Endothelial cell of umbilical vein (primary cell): Measurements from ENCODE around the gene NFATC2. TPM values are rescaled to one million over a fixed set of nuclear protein-coding genes. Genes with fewer than 3 reads are reported as not detected.

Experiments
- BruUV-seq: library from RNA; stranded (reverse); fragments of 400-500 nt; replicated peaks from 2 replicates; lab custom pipeline; 2021; lab: Mats Ljungman, UMichigan
- CTCF ChIA-PET: fragments of 300-600, 350-600 bp; sonication (Branson Sonifier 250); formaldehyde crosslinking; loops from one replicate; lab custom pipeline; 2021; ENCODE audit warnings: antibody characterized with exemption, inconsistent platforms; lab: Charles Lee
- POLR2A ChIA-PET: fragments of 300-600, 350-600 bp; sonication (Branson Sonifier 250); formaldehyde crosslinking; loops from one replicate; lab custom pipeline; 2021; ENCODE audit warnings: antibody characterized with exemption, inconsistent platforms; lab: Charles Lee
- DNase-seq: peaks from one replicate; pipeline ENCODE4 v3.0.0-alpha.2; 2011; ENCODE audit warnings: low read depth, low spot score
- FAIRE-seq: peaks from 2 replicates; lab custom pipeline; 2011; peaks lifted over from hg19 to GRCh38; lab: Jason Lieb, UNC
- H2AFZ ChIP-seq: 2 replicates; pipeline ENCODE4 v1.6.0; 2012; ENCODE audit warnings: low read depth, low read length, control low read depth, inconsistent platforms
- H3K27ac ChIP-seq: 2 replicates; pipeline ENCODE4 v1.5.1; 2011; ENCODE audit warnings: low read depth, mild to moderate bottlenecking, control low read depth, low read length, moderate library complexity; ENCODE audit not compliant: insufficient read depth
- H3K27me3 ChIP-seq, 2 experiments: 2 replicates each; pipeline versions ENCODE4 v1.6.0 to v1.6.1; 2011; ENCODE audit warnings: low read length in 2 of 2, mixed read lengths in 1 of 2; ENCODE audit not compliant: control insufficient read depth in 2 of 2, insufficient read depth in 2 of 2
- H3K36me3 ChIP-seq, 2 experiments: 2 replicates in 1 of 2; 3 replicates in 1 of 2; pipeline ENCODE4 v1.5.1; 2011; ENCODE audit warnings: low read length in 2 of 2, mild to moderate bottlenecking in 1 of 2, moderate library complexity in 1 of 2; ENCODE audit not compliant: control insufficient read depth in 2 of 2, insufficient read depth in 2 of 2; ENCODE audit errors: extremely low read depth in 1 of 2
- H3K4me1 ChIP-seq: 3 replicates; pipeline ENCODE4 v1.5.1; 2011; ENCODE audit warnings: mild to moderate bottlenecking, low read length; ENCODE audit not compliant: control insufficient read depth, insufficient read depth; ENCODE audit errors: extremely low read depth
- H3K4me2 ChIP-seq: 2 replicates; pipeline ENCODE4 v1.6.1; 2011; ENCODE audit warnings: low read length, control low read depth, mixed read lengths; ENCODE audit not compliant: insufficient read depth
- H3K4me3 ChIP-seq, 3 experiments: fragments of 200-600 bp in 1 of 3; sonication (generic), shearing (Covaris generic) in 1 of 3; replicated peaks in 1 of 3; 2 replicates each; pipeline ENCODE4 v1.5.1; 2011 to 2016; ENCODE audit warnings: control low read depth in 3 of 3, low read length in 3 of 3, mild to moderate bottlenecking in 2 of 3, inconsistent platforms in 1 of 3, low read depth in 1 of 3, moderate library complexity in 1 of 3; ENCODE audit not compliant: insufficient read depth in 1 of 3
- H3K79me2 ChIP-seq: 2 replicates; pipeline ENCODE4 v1.6.0; 2012; ENCODE audit warnings: low read length, inconsistent platforms; ENCODE audit not compliant: control insufficient read depth, insufficient read depth
- H3K9ac ChIP-seq: replicated peaks from 2 replicates; pipeline ENCODE3; 2011; ENCODE audit warnings: low read length, control low read depth; ENCODE audit not compliant: insufficient read depth; ENCODE audit errors: extremely low read depth
- H3K9me1 ChIP-seq: replicated peaks from 3 replicates; pipeline ENCODE4 v1.6.0; 2011; ENCODE audit warnings: mild to moderate bottlenecking, low read length; ENCODE audit not compliant: control insufficient read depth, insufficient read depth; ENCODE audit errors: extremely low read depth
- H3K9me3 ChIP-seq: replicated peaks from 2 replicates; pipeline ENCODE4 v1.5.1; 2012; ENCODE audit warnings: low read length, inconsistent platforms; ENCODE audit not compliant: control insufficient read depth, insufficient read depth
- H4K20me1 ChIP-seq: replicated peaks from 2 replicates; pipeline ENCODE3; 2011; ENCODE audit warnings: mild to moderate bottlenecking, low read length; ENCODE audit not compliant: control insufficient read depth, insufficient read depth; ENCODE audit errors: extremely low read depth
- GATA2 ChIP-seq: IDR thresholded peaks from 2 replicates; pipeline ENCODE4 v1.7.0; 2011; ENCODE audit warnings: low read depth, mild to moderate bottlenecking, moderate library complexity, mixed read lengths, low read length; ENCODE audit not compliant: insufficient read length, insufficient read depth
- MYC ChIP-seq: IDR thresholded peaks from one replicate; pipeline ENCODE4 v1.6.1; 2011; ENCODE audit warnings: mild to moderate bottlenecking, low read depth, low read length
- POLR2A ChIP-seq: IDR thresholded peaks from 2 replicates; pipeline ENCODE4 v1.6.1; 2012; ENCODE audit warnings: low read depth, mild to moderate bottlenecking, control low read depth, low read length
- POLR2AphosphoS5 ChIP-seq: IDR thresholded peaks from 2 replicates; pipeline ENCODE4 v1.6.1; 2012; ENCODE audit warnings: low read depth, mild to moderate bottlenecking, control low read depth, low read length, moderate library complexity; ENCODE audit not compliant: insufficient read depth
- dilution Hi-C: fragments of 300-500 bp; cut with MboI; formaldehyde crosslinking; loops from one replicate; pipeline ENCODE4 v1.15.0; 2019; ENCODE audit warnings: low sequenced_read_pairs; ENCODE audit not compliant: extremely low pct_ligation_motif_present
- intact Hi-C: fragments of 100-400 bp; cut with micrococcal nuclease; formaldehyde crosslinking; loops from one replicate; pipeline ENCODE4 v1.10.0; 2022
- polyA plus RNA-seq, 4 experiments: library from polyadenylated mRNA; depleted of rRNA in 3 of 4; stranded (reverse) in 3 of 4; unstranded in 1 of 4; fragments of >200 nt; gene quantifications; 2 replicates each; pipeline versions ENCODE4 v1.2.1 to v1.2.3, GENCODE V29; 2011 to 2012; ENCODE audit warnings: missing spikeins in 1 of 4
- total RNA-seq: library from RNA; stranded (reverse); gene quantifications from 2 replicates; pipeline ENCODE4 v1.2.3, GENCODE V29; 2021
- TF ChIP-seq, protein P1 (sequence below), 2 donors: IDR thresholded peaks; 1 replicate in 1 of 2; 2 replicates in 1 of 2; pipeline ENCODE4 v1.5.1; 2011; ENCODE audit warnings: low read length in 2 of 2, mild to moderate bottlenecking in 2 of 2, moderate library complexity in 2 of 2, control low read depth in 1 of 2, inconsistent platforms in 1 of 2, low read depth in 1 of 2; ENCODE audit not compliant: insufficient read depth in 1 of 2; ENCODE audit errors: extremely low read depth in 1 of 2
- TF ChIP-seq, protein P2 (sequence below): IDR thresholded peaks from 2 replicates; pipeline ENCODE4 v1.6.1; 2011; ENCODE audit not compliant: insufficient read depth, insufficient read length

The NFATC2 gene
- total and polyA plus RNA-seq, 2 donors (not counting 3 experiments of a cell fraction or from before 2014, with no cell fraction given) = 3.1 to 13.0 TPM

DNA sequence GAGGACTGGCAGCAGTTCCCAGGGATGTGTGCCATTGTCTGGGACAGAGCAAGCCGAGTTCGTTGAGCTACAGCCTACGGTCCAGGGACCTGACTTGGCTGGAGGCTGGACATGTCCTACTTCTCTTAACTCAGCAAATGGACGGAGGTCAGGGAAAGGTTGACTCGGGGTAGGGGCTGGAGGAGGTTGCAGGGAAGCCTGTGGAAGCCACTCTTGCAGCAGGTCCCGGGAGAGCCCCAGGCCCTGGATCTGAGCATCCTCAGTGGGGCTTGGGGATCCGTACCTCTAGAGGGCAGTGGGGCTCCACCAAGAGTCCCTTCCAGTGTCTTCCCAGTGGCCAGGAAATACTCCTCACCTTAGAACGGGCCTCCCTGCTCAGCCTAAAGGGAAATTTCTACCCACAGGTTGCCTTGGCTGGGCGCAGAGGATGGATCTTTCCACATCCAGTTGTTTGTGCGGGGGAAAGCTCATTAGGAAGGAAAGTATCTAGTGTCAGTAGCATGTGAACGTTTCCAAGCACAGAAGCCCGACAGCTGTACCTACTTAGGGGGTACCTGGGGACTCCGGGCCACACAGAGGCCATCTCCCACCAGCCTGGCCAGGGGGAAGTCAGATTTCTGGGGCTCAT, 170.2 kb downstream of the NFATC2 start:
- no peak overlapping the region for H3K27ac ChIP-seq
- DNase-seq = peak; percentile 73
- H3K4me2 ChIP-seq = no peak overlapping the region
- FAIRE-seq = peak; percentile 90
- no TSS peak for BruUV-seq
- H3K36me3 ChIP-seq = no peaks in the 10 kb centered on the region
- H4K20me1 ChIP-seq = no peaks in the 10 kb centered on the region
- ChIA-PET CTCF (interaction anchor here (0.6 to 6.3 kb wide), 24 partner anchors 9 to 594 kb away, joined by 3 to 99 read pairs (median 4); no protein-coding TSS in a partner anchor), POLR2A (no interaction called here)
- H3K9me1 ChIP-seq = no peaks in the 10 kb centered on the region
- peaks cover 26% of the 10 kb centered on the region for H3K4me1 ChIP-seq
- H3K9me3 ChIP-seq = no peaks in the 10 kb centered on the region
- no peaks in the 10 kb centered on the region for H3K79me2 ChIP-seq
- intact Hi-C loops = loop anchor here (1.0 to 10.0 kb wide), 6 partner anchors 46 to 779 kb away; no protein-coding TSS in a partner anchor
- dilution Hi-C loops = no loop called here
- no peak overlapping the region for H2AFZ ChIP-seq
- TF ChIP-seq, protein P1, sequence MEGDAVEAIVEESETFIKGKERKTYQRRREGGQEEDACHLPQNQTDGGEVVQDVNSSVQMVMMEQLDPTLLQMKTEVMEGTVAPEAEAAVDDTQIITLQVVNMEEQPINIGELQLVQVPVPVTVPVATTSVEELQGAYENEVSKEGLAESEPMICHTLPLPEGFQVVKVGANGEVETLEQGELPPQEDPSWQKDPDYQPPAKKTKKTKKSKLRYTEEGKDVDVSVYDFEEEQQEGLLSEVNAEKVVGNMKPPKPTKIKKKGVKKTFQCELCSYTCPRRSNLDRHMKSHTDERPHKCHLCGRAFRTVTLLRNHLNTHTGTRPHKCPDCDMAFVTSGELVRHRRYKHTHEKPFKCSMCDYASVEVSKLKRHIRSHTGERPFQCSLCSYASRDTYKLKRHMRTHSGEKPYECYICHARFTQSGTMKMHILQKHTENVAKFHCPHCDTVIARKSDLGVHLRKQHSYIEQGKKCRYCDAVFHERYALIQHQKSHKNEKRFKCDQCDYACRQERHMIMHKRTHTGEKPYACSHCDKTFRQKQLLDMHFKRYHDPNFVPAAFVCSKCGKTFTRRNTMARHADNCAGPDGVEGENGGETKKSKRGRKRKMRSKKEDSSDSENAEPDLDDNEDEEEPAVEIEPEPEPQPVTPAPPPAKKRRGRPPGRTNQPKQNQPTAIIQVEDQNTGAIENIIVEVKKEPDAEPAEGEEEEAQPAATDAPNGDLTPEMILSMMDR (IDR thresholded peaks at IDR 0.05; ENCODE audit: extremely low read depth in 1 of 2, insufficient read depth in 1 of 2, low read depth in 1 of 2, low read length in 2 of 2) = peak; percentile 84 to 93
- TF ChIP-seq POLR2A (no peak), POLR2AphosphoS5 (no peak)
- TF ChIP-seq, protein P2, sequence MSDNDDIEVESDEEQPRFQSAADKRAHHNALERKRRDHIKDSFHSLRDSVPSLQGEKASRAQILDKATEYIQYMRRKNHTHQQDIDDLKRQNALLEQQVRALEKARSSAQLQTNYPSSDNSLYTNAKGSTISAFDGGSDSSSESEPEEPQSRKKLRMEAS = no peak
- no peaks in the 10 kb centered on the region for H3K27me3 ChIP-seq
- no peak overlapping the region for H3K4me3 ChIP-seq
- H3K9ac ChIP-seq = no peak overlapping the region

DNA sequence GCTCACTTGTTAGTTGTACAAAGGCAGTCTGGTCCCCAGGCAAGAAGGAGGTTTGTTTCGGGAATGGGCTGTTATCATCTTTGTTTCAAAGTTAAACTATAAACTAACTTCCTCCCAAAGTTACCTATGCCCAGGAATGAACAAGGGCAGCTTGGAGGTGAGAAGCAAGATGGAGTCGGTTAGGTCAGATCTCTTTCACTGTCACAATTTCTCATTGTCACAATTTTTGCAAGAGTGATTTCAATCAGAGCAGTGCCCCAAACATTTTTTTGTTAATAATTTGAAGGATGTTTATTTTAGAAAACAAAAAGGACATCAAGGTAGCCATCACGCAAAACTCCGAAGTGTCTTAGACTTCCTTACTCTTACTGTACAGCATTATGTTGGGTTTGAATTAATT, 170.8 kb downstream of the NFATC2 start:
- Histone ChIP-seq H3K4me2 (no peak overlapping the region), H2AFZ (no peak overlapping the region), H3K4me3 (no peak overlapping the region), H3K9ac (no peak overlapping the region), H4K20me1 (no peaks in the 10 kb centered on the region), H3K27ac (no peak overlapping the region), H3K9me1 (no peaks in the 10 kb centered on the region), H3K79me2 (no peaks in the 10 kb centered on the region), H3K27me3 (no peaks in the 10 kb centered on the region), H3K4me1 (peaks cover 31% of the 10 kb centered on the region), H3K36me3 (no peaks in the 10 kb centered on the region), H3K9me3 (no peaks in the 10 kb centered on the region)
- dilution Hi-C loops = no loop called here
- CTCF ChIA-PET = interaction anchor here (0.6 to 6.3 kb wide), 22 partner anchors 9 to 594 kb away, joined by 3 to 99 read pairs (median 4); no protein-coding TSS in a partner anchor
- FAIRE-seq = no peak
- TF ChIP-seq GATA2 = no peak
- no peak for TF ChIP-seq MYC
- no TSS peak for BruUV-seq
- no peak for DNase-seq
- intact Hi-C loops = loop anchor here (1.0 to 10.0 kb wide), 6 partner anchors 45 to 779 kb away; no protein-coding TSS in a partner anchor
- POLR2A ChIA-PET = no interaction called here
